Osteocyte (in vitro differentiated cells): ENCODE data around the gene PALM3. TPM values are rescaled to one million over a fixed set of nuclear protein-coding genes. Genes with fewer than 3 reads are reported as not detected.

Source experiments
- DNase-seq: peaks from one replicate; pipeline ENCODE4 v3.0.0; 2021; ENCODE audit warnings: mixed read lengths; ENCODE audit not compliant: unreplicated experiment; ENCODE audit errors: extremely low spot score
- H3K27ac Mint-ChIP-seq: one replicate; pipeline ENCODE4 v1.8.0; 2021; ENCODE audit warnings: mild to moderate bottlenecking, mixed read lengths; ENCODE audit not compliant: unreplicated experiment
- H3K27me3 Mint-ChIP-seq: one replicate; pipeline ENCODE4 v1.8.0; 2021; ENCODE audit warnings: mixed read lengths; ENCODE audit not compliant: unreplicated experiment
- H3K36me3 Mint-ChIP-seq: one replicate; pipeline ENCODE4 v1.8.0; 2021; ENCODE audit warnings: mixed read lengths; ENCODE audit not compliant: unreplicated experiment
- H3K4me1 Mint-ChIP-seq: one replicate; pipeline ENCODE4 v1.8.0; 2021; ENCODE audit warnings: mixed read lengths; ENCODE audit not compliant: unreplicated experiment
- H3K4me3 Mint-ChIP-seq: one replicate; pipeline ENCODE4 v1.8.0; 2021; ENCODE audit warnings: mild to moderate bottlenecking, moderate library complexity, mixed read lengths; ENCODE audit not compliant: unreplicated experiment
- H3K9me3 Mint-ChIP-seq: one replicate; pipeline ENCODE4 v1.8.0; 2021; ENCODE audit warnings: mixed read lengths; ENCODE audit not compliant: unreplicated experiment
- long read RNA-seq: library from polyadenylated mRNA; unstranded; transcript quantifications from one replicate; pipeline ENCODE4 v2.0.0, GENCODE V29; 2021
- total RNA-seq: library from RNA; stranded (reverse); gene quantifications from 2 replicates; pipeline ENCODE4 v1.2.1, GENCODE V29; 2021
- TF ChIP-seq, protein P1 (sequence below): fragments of 200-600 bp; sonication (generic); IDR thresholded peaks from 2 replicates; pipeline ENCODE4 v1.5.0; 2021; ENCODE audit warnings: antibody characterized with exemption, mild to moderate bottlenecking, moderate library complexity

The PALM3 gene, protein sequence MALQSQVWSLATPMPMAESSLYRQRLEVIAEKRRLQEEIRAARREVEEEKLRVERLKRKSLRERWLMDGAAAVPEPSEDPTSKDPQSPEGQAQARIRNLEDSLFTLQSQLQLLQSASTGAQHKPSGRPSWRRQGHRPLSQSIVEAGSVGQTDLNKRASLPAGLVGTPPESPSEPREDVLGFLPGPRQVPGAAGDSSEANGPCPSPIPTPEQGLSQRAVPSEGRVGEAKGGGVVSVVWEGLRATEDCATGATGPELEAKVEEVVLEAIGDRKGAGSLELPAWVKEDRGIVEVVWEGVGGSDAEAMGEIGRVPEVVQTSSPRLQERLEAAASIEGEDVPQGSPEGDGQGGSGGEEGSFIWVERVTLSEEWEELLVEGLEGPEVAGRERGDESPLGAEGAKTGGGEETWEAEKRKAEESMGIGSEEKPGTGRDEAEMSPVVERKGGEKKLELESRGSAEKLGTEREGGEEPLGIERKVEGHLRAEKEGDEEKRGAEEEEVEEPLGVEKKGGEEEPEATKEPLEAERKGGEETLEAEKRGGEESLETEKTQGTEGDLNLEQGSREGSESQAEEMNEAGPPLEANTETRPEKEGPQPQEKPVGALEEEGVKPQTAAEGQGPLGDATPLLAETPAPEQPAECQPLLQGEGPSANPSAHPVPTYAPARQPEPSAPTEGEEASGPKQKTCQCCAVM
- total RNA-seq = 0.30 and 0.63 TPM in 2 replicates
- long read RNA-seq = 0 reads

- TF ChIP-seq, protein P1, sequence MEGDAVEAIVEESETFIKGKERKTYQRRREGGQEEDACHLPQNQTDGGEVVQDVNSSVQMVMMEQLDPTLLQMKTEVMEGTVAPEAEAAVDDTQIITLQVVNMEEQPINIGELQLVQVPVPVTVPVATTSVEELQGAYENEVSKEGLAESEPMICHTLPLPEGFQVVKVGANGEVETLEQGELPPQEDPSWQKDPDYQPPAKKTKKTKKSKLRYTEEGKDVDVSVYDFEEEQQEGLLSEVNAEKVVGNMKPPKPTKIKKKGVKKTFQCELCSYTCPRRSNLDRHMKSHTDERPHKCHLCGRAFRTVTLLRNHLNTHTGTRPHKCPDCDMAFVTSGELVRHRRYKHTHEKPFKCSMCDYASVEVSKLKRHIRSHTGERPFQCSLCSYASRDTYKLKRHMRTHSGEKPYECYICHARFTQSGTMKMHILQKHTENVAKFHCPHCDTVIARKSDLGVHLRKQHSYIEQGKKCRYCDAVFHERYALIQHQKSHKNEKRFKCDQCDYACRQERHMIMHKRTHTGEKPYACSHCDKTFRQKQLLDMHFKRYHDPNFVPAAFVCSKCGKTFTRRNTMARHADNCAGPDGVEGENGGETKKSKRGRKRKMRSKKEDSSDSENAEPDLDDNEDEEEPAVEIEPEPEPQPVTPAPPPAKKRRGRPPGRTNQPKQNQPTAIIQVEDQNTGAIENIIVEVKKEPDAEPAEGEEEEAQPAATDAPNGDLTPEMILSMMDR = no peak
- H3K4me3 Mint-ChIP-seq = no peak within 1 kb of the TSS
- peaks cover 11% of the 10 kb centered on the region for H3K4me1 Mint-ChIP-seq
- no peak within 1 kb of the TSS for H3K27ac Mint-ChIP-seq
- no peak for DNase-seq
- H3K27me3 Mint-ChIP-seq = peaks cover 22% of the 10 kb centered on the region
- H3K36me3 Mint-ChIP-seq = no peaks in the 10 kb centered on the region
- no peaks in the 10 kb centered on the region for H3K9me3 Mint-ChIP-seq
These were observed at the start of gene PALM3 for GRCh38 chr19:14061751-14062557. PALM3 (minus strand) TSS chr19:14062076; CDS start chr19:14061980, 96 bp downstream.

DNA sequence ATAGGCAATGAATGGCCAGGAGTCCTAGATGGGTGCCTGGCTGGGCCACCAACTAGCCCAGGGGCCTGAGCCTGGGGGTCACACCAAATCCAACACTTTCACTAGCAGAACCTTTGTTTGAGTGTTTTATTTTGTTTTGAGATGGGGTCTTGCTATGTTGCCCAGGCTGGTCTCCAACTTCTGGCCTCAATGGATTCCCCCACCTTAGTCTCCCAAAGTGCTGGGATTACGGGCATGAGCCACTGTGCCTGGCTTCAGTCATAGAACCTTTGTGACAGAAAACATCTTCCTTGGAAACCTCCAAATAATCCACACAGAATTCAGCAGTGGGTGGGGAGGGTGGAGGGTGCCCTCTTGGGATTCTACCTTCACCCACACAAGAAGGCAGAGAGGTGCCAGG, 49.6 kb upstream of the PALM3 start:
- no peak for DNase-seq
- H3K27me3 Mint-ChIP-seq = no peaks in the 10 kb centered on the region
- H3K9me3 Mint-ChIP-seq = no peaks in the 10 kb centered on the region
- TF ChIP-seq, protein P1 = no peak
- H3K4me1 Mint-ChIP-seq = peaks cover 42% of the 10 kb centered on the region
- H3K27ac Mint-ChIP-seq = peak overlapping the region; percentile 56
- H3K36me3 Mint-ChIP-seq = peaks cover 2% of the 10 kb centered on the region
- peak overlapping the region; percentile 40 for H3K4me3 Mint-ChIP-seq

GRCh38 chr19:14110650-14111049, 48.8 kb upstream of the PALM3 start:
- DNase-seq = no peak
- TF ChIP-seq, protein P1 = no peak
- no peak overlapping the region for H3K4me3 Mint-ChIP-seq
- no peaks in the 10 kb centered on the region for H3K9me3 Mint-ChIP-seq
- no peaks in the 10 kb centered on the region for H3K27me3 Mint-ChIP-seq
- peaks cover 34% of the 10 kb centered on the region for H3K4me1 Mint-ChIP-seq
- peaks cover 2% of the 10 kb centered on the region for H3K36me3 Mint-ChIP-seq
- H3K27ac Mint-ChIP-seq = peak overlapping the region; percentile 45

DNA sequence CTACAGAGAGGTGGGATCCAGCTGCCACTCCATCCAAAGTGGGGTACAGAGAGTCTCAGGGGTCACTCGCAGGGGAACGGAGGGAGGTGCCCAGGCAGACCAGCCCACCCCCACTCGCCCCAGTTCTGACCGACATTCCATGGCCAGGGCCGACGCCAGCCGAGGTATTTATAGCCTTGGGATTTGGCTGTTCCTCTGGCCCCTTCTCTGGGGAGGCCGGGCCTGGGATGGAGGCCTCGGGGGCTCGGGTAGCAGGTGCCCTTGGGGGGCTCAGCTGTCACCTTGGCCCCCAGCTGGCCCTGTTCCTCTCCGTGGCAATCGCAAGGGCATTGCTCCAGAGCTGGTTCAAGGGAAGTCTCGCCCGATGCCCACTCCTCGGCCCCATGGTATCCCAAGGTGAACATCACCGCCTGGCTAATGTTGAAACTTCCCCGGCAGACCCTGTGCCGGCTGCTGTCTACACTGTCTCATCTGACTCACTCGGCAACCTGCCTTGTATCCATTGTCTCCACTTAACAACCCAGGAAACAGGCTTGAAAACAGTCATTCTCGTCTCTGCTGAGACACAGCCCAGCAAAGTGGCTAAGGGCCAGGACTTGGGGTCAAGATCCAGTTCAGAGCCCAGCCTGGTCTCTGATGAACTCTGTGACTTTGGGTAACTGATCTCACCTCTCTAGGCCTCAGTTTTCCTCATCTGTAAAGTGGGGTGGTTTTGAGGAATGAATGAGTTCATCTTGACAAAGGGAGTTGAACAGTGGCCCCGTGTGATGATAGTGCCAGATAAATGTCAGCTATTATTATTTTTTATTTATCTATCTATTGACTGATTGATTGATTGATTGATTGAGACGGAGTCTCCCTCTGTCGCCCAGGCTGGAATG, 45.9 kb upstream of the PALM3 start:
- Mint-ChIP-seq H3K9me3 (no peaks in the 10 kb centered on the region), H3K27me3 (no peaks in the 10 kb centered on the region), H3K4me3 (no peak overlapping the region), H3K36me3 (peaks cover 6% of the 10 kb centered on the region), H3K4me1 (peaks cover 17% of the 10 kb centered on the region), H3K27ac (no peak overlapping the region)
- TF ChIP-seq, protein P1 = no peak
- no peak for DNase-seq
